ENCODE measurements around the gene RAPGEFL1.
"Not testable (repeated sequence)": the region's sequence is repeated elsewhere in the genome, so short reads cannot be mapped to it uniquely, and the experiment has no call there.

RAPGEFL1 gene

DNA sequence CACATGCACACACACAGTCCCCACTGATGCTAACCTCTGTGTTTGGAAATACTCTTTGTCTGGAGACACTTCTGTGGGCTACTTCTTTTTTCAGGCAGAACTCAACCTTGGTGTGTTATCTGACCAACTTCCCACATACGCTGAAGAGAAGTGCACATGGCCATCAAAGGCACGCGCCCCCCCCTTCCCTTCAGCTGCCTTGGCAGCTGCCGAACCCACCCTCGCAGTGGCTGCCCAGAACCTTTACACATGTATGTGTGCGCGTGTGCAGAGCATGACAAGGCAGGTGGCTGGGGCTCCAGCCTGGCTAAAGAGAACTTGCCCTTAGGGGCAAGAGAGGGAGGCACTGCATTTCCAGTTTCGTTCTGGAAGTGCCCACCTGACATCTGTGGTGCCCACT is 3.9 kb downstream of the RAPGEFL1 start:
- peaks cover 15% of the 10 kb centered on the region; the same call in 1 of the 2 replicates for H4K20me1 ChIP-seq
- no peaks in the 10 kb centered on the region for H3K27me3 ChIP-seq
- H3K4me1 ChIP-seq: peaks cover 44% of the 10 kb centered on the region
- no peak overlapping the region for H3K27ac ChIP-seq
- no peaks in the 10 kb centered on the region for H3K9me3 ChIP-seq
- no peak overlapping the region for H3K4me3 ChIP-seq
- H3K9ac ChIP-seq: no peak overlapping the region
- H3K36me3 ChIP-seq: peaks cover 8% of the 10 kb centered on the region
- no peak for TF ChIP-seq Cebpa-rat (IDR thresholded peaks at IDR 0.05)
- H3K4me2 ChIP-seq: peak overlapping the region; percentile 100; the same call in 1 of the 2 replicates

DNA sequence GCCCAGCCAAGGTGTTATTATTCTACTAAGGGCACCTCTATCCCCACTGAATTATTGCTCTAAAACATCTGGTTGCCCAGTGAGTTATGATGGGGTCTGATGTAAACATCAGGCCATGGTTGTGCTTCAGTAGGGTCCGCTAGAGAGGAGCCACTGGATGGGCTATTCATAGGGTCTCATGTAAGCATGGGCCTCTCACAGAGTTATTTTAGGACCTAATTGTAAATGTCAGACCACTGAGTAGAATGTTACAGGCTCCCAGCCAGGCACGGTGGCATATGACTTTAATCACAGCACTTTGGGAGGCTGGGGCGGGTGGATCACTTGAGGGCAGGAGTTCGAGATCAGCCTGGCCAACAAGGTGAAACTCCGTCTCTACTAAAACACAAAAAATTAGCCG is 5.3 kb downstream of the RAPGEFL1 start:
- H3K9me3 ChIP-seq: no peaks in the 10 kb centered on the region
- H4K20me1 ChIP-seq: peaks cover 9% of the 10 kb centered on the region; the same call in 1 of the 2 replicates
- no peak overlapping the region for H3K27ac ChIP-seq
- H3K4me1 ChIP-seq: peaks cover 36% of the 10 kb centered on the region
- no peaks in the 10 kb centered on the region for H3K27me3 ChIP-seq
- H3K9ac ChIP-seq: no peak overlapping the region
- no peaks in the 10 kb centered on the region for H3K36me3 ChIP-seq
- no peak overlapping the region for H3K4me3 ChIP-seq
- TF ChIP-seq Cebpa-rat (IDR thresholded peaks at IDR 0.05): no peak
- H3K4me2 ChIP-seq: no peak overlapping the region

DNA sequence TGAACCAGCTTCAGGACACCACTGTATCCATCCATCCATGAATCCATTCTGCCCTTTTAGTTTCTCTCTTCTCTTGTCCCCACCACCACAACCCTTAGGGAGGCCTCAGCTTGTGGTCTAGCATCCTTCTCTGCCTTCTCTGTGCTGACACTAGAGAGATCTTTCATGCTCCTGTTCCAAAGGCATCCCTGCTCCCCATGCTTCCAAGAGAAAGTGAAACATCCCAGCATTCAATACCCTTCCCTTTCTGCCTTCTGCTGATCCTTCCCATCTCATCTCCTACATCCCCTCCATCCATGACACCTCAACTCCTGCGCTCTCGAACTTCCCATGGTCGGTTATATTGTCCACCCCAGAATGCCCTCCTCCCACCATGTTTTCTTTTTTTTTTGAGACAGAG is 10.0 kb downstream of the RAPGEFL1 start:
- TF ChIP-seq Cebpa-rat (IDR thresholded peaks at IDR 0.05): no peak
- no peak overlapping the region for H3K27ac ChIP-seq
- no peaks in the 10 kb centered on the region for H4K20me1 ChIP-seq
- peaks cover 12% of the 10 kb centered on the region for H3K36me3 ChIP-seq
- H3K4me3 ChIP-seq: no peak overlapping the region
- no peak overlapping the region for H3K9ac ChIP-seq
- no peak overlapping the region for H3K4me2 ChIP-seq
- H3K4me1 ChIP-seq: peaks cover 16% of the 10 kb centered on the region
- no peaks in the 10 kb centered on the region for H3K9me3 ChIP-seq
- H3K27me3 ChIP-seq: no peaks in the 10 kb centered on the region

DNA sequence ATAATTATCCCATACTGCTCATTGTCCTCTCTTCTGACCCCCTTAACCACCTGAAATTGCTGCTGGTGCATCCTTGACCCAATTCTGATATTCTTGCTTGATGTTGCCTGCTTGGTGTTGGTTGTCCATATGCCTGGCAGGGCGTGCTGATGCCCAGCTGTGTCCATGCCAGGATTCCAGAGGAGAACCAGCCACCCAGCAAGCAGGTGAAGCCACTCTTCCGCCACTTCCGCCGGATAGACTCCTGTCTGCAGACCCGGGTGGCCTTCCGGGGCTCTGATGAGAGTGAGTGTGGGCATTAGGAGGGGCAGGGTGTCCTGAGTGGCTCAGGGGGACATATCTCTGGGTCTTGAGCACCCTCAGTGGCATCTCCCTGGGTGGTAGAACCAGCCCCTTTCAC is 11.4 kb downstream of the RAPGEFL1 start:
- H4K20me1 ChIP-seq: no peaks in the 10 kb centered on the region
- H3K4me3 ChIP-seq: no peak overlapping the region
- H3K4me1 ChIP-seq: peaks cover 31% of the 10 kb centered on the region
- H3K9ac ChIP-seq: no peak overlapping the region
- H3K27ac ChIP-seq: no peak overlapping the region
- peaks cover 12% of the 10 kb centered on the region for H3K36me3 ChIP-seq
- H3K27me3 ChIP-seq: no peaks in the 10 kb centered on the region
- no peaks in the 10 kb centered on the region for H3K9me3 ChIP-seq
- TF ChIP-seq Cebpa-rat (IDR thresholded peaks at IDR 0.05): no peak
- no peak overlapping the region for H3K4me2 ChIP-seq

GRCh38 chr17:40190197-40191021 is 13.1 kb downstream of the RAPGEFL1 start:
- Histone ChIP-seq H4K20me1 (no peaks in the 10 kb centered on the region), H3K27me3 (no peaks in the 10 kb centered on the region), H3K4me3 (peak overlapping the region; percentile 71), H3K36me3 (peaks cover 12% of the 10 kb centered on the region), H3K4me1 (peaks cover 42% of the 10 kb centered on the region), H3K9ac (peak overlapping the region; percentile 75), H3K9me3 (no peaks in the 10 kb centered on the region), H3K27ac (no peak overlapping the region), H3K4me2 (peak overlapping the region; percentile 91)
- no peak for TF ChIP-seq Cebpa-rat (IDR thresholded peaks at IDR 0.05)

GRCh38 chr17:40191237-40192208 is 14.3 kb downstream of the RAPGEFL1 start:
- peak overlapping the region; percentile 75 for H3K9ac ChIP-seq
- H4K20me1 ChIP-seq: no peaks in the 10 kb centered on the region
- no peak for TF ChIP-seq Cebpa-rat (IDR thresholded peaks at IDR 0.05)
- no peaks in the 10 kb centered on the region for H3K9me3 ChIP-seq
- peaks cover 42% of the 10 kb centered on the region for H3K4me1 ChIP-seq
- H3K4me2 ChIP-seq: peak overlapping the region; percentile 91
- peak overlapping the region; percentile 71 for H3K4me3 ChIP-seq
- no peaks in the 10 kb centered on the region for H3K27me3 ChIP-seq
- peak overlapping the region; percentile 41; the same call in 1 of the 2 replicates for H3K27ac ChIP-seq
- peaks cover 12% of the 10 kb centered on the region for H3K36me3 ChIP-seq

DNA sequence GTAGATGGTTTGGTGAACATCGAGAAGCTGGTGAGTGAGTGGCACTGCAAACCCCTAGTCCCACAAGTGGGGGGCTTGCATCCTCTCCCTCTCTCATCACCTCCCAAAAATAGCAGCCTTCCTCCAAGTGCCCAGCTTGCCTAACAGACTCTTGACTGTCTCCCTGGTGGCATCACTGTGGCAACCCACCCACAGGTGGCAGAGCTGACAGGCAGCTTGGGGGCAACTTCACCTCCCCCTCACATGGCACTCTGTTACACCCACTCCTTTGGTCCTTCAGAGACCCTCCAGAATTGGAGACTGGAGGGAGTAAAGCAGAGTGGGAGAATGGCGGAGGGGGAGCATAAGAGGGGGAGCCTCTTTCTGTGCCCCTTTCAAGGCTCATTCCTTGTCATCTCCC is 15.7 kb downstream of the RAPGEFL1 start:
- Histone ChIP-seq H3K4me2 (peak overlapping the region; percentile 91), H4K20me1 (no peaks in the 10 kb centered on the region), H3K27me3 (no peaks in the 10 kb centered on the region), H3K9me3 (peaks cover 5% of the 10 kb centered on the region), H3K4me3 (no peak overlapping the region), H3K27ac (0 out of 2 replicates have a peak overlapping the region, but pooled peaks have one; percentile 41), H3K4me1 (peaks cover 42% of the 10 kb centered on the region), H3K36me3 (peaks cover 12% of the 10 kb centered on the region), H3K9ac (peak overlapping the region; percentile 75; the same call in 1 of the 2 replicates)
- no peak for TF ChIP-seq Cebpa-rat (IDR thresholded peaks at IDR 0.05)

DNA sequence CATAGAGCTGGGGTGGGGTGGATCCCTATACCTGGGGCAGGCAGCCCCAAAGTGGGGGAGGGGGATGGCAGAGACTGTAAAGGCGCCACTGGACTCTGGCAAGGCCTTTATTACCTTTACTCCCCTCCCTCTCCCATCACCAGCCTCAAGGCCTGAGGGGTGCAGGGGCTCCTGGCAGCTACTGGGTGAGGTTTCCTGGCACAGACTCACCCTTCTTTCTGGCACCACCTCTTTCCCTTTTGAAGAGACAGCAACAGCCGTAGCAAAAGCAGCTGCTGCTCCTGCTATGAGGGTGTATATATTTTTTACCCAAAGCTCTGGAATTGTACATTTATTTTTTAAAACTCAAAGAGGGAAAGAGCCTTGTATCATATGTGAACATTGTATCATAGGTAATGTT is 17.6 kb downstream of the RAPGEFL1 start:
- Histone ChIP-seq H3K4me3 (no peak overlapping the region), H3K4me2 (no peak overlapping the region), H3K9me3 (peaks cover 8% of the 10 kb centered on the region), H3K36me3 (no peaks in the 10 kb centered on the region), H3K4me1 (peaks cover 42% of the 10 kb centered on the region), H3K27ac (0 out of 2 replicates have a peak overlapping the region, but pooled peaks have one; percentile 22), H3K9ac (no peak overlapping the region), H3K27me3 (no peaks in the 10 kb centered on the region), H4K20me1 (no peaks in the 10 kb centered on the region)
- no peak for TF ChIP-seq Cebpa-rat (IDR thresholded peaks at IDR 0.05)

DNA sequence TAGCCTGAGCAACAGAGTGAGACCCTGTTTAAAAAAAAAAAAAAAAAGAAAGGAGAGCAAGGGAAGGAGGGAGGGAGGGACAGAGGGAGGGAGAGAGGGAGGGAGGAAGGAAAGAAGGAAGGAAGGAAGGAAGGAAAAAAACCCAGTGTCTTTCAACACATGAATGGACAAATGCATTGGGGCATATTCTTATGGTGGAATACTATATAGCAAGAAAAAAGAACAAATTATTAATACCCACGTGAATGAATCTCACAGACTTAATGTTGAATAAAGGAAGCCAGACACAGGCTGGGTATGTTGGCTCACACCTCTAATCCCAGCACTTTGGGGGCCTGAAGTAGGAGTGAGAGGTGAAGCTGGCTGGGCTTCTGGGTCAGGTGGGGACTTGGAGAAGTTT is 20.3 kb downstream of the RAPGEFL1 start:
- H3K36me3 ChIP-seq: no peaks in the 10 kb centered on the region
- H3K4me3 ChIP-seq: no peak overlapping the region
- no peak overlapping the region for H3K27ac ChIP-seq
- no peak overlapping the region for H3K9ac ChIP-seq
- no peaks in the 10 kb centered on the region for H3K27me3 ChIP-seq
- H3K9me3 ChIP-seq: peaks cover 8% of the 10 kb centered on the region
- no peaks in the 10 kb centered on the region for H4K20me1 ChIP-seq
- peaks cover 23% of the 10 kb centered on the region for H3K4me1 ChIP-seq
- H3K4me2 ChIP-seq: no peak overlapping the region
- no peak for TF ChIP-seq Cebpa-rat (IDR thresholded peaks at IDR 0.05)

DNA sequence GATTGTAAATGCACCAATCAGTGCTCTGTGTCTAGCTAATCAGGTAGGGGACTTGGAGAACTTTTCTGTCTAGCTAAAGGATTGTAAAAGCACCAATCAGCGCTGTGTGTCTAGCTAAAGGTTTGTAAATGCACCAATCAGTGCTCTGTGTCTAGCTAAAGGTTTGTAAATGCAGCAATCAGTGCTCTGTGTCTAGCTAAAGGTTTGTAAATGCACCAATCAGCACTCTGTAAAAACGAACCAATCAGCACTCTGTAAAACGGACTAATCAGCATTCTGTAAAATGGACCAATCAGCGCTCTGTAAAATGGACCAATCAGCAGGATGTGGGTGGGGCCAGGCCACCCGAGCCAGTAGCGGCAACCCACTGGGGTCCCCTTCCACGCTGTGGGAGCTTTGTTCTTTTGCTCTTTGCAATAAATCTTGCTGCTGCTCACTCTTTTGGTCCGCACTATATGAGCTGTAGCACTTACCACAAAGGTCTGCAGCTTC is 20.7 kb downstream of the RAPGEFL1 start:
- H3K4me1 ChIP-seq: peaks cover 18% of the 10 kb centered on the region
- not testable (repeated sequence) for H3K4me3 ChIP-seq, H3K27me3 ChIP-seq, H4K20me1 ChIP-seq, H3K4me2 ChIP-seq, H3K9me3 ChIP-seq, H3K27ac ChIP-seq, H3K9ac ChIP-seq, H3K36me3 ChIP-seq

Measured in BLaER1 (cell line).